CD1c-positive myeloid dendritic cell (primary cell): Measurements from ENCODE around the gene IQGAP2.

Experiments
- DNase-seq: peaks from one replicate; pipeline ENCODE4 v3.0.0-alpha.2; 2016; ENCODE audit errors: extremely low spot score

Gene IQGAP2

DNA sequence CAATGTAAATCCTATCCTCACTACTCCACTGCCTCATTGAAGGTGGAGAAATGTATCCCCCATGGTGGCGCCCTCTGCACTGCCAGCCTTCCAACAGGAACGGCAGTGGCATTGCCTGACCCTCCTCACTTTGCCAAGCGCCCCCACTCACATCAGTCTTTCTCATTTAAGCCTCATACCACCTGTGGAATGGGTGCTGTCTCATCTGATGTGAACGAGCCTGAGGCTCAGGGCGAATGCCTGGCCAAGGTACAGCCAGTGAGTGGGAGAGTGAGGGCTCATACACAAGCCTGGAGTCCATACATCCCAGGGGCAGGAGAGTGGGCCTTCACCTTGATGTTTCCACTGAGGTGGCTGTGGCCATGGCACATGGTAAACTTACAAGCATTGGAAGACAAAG lies 209.9 kb downstream of the IQGAP2 start:
- no peak for DNase-seq

- no peak for DNase-seq
Observed at GRCh38 chr5:76615759-76616158, 212.7 kb downstream of the IQGAP2 start.

GRCh38 chr5:76616206-76616605 lies 213.1 kb downstream of the IQGAP2 start:
- DNase-seq: no peak

DNA sequence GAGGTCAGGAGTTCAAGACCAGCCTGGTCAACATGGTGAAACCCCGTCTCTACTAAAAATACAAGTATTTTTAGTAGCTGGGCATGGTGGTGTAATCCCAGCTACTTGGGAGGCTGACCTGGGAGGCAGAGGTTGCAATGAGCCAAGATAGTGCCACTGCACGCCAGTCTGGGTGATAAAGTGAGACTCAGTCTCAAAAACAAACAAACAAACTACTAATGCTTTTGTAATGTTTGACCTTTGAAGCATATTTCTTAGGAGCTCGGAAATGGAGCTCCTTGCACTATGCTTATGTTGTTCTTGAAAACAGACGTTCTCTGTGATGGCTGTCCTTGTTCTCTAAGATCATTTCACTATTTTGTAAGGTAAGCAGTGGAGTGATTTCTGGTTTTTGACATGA lies 214.1 kb downstream of the IQGAP2 start:
- no peak for DNase-seq

DNA sequence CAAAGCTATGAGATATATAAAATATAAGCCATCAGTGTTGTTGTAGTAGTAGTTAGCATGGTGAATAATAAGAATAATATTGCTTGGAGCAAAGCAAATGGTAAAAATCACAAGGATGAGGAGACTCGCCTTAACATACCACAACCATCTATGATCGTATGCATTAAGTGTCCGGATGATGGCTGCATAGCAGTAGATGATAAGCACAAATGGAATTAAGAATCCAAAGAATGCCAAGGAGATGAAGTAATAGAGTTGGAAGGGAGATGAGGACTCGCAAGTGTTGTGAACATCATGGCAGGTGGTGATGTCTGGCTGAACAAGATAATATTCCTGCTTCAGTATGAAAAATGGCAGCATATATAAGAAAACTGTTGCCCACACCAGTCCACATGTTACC lies 214.6 kb downstream of the IQGAP2 start:
- DNase-seq: no peak

DNA sequence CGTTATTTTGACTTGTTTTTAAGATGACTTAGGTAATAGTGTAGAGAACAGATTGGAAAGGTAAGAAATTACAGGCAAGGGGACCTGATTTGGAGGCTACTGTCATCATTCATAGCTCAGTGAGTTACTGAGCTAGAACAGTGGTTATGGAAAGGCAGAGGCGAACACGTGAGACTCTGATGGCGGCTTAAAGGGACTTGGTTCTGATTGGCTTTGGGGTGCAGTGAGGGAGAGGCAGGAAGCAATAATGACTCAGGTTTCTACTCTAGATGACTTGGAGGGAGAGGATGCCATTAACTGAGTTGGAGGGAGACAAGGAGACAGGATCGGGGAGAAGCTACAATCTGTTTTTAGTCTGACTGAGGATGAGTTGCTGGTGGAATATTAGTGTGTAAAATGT lies 217.1 kb downstream of the IQGAP2 start:
- DNase-seq: no peak

GRCh38 chr5:76622076-76622475 lies 219.0 kb downstream of the IQGAP2 start:
- DNase-seq: no peak

GRCh38 chr5:76622973-76623596 lies 220.0 kb downstream of the IQGAP2 start, which contains the start of gene F2RL2:
Gene F2RL2, minus strand, starts transcription at chr5:76623403. Its CDS starts 173 bp downstream, at chr5:76623230.
- no peak for DNase-seq

DNA sequence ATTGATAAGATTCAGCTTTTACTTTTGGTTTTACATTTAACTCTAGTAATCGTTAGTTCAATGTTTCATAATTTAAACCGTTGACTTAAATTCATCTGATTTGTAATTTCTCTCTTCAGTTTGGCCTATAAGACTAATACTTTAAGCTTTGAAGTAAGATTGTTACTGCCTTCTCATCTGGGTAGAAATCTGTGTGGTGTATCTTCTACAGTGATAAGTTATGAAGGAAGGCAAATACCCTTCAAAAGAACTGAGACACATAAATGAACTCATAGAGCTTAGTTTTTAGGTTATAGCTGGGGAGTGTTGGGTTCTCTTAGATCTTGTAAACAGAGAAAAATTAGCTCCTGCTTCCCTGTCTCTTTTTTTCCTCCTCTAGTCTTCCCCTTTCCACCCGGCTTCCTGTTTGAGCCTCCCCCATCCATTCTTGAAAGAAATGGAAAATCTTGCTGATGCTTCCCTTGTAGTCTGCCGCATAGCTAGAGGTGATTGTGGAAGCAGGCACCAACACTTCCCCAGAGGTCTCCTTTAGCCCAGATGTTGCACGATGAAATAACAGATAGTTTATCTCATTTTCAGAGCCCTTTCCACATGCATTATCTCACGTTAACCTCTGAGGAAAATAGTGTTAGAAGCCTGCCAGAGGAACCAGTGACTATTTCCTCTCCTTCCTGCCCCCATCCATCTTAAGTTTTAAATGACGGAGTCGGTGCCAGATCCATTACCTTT lies 222.2 kb downstream of the IQGAP2 start:
- no peak for DNase-seq

- DNase-seq: no peak
Observed at GRCh38 chr5:76626738-76627137, 223.7 kb downstream of the IQGAP2 start.

- DNase-seq: no peak
Observed at GRCh38 chr5:76634661-76635060, 231.6 kb downstream of the IQGAP2 start.

GRCh38 chr5:76637490-76637889 lies 234.4 kb downstream of the IQGAP2 start:
- no peak for DNase-seq

DNA sequence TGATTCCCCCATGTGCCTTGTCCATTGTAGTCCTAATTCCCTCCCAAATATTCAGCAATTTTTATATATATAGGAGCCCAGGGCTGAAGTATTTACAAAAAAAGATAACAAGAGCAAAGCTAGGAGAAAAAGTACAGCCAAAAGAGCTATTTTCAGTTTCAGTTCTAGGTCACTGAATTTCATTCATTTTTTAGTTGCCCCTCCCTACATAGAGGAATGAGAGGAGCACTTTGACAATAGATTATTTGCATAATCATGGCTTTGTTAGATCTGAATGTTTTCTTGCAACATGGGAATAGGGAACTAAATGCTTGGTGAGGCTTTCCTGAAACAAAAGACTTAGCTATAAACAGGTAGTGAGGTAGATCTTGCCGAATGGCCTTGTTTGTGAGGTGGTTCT lies 235.4 kb downstream of the IQGAP2 start:
- peak; percentile 34 for DNase-seq

DNA sequence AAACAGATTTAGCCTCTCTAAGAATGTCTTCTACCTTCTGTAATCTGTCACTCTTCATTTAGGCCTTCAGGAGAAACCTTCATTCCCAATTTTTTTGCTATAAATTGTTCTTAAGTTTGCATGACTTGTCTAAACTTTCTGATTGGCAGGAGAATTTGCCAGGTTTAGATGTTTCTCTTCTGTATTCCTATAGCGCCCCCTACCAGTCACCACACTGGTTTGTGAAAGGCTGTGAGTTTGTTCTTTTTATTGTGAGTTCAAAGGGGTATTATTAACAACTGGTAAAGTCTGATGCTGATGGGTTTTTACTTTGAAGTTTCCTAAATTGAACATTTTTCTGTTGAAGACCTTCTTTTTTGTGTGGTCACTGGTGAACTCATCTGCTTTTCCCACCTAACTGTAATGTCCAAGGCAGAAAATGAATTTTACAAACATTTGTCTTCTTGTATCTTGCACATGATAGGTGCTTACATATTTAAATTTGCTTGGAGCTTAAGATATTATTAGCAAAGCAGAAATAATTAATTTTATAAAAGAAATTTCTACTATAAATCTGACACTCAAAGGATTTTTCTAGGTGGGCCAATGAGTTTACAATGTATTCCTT lies 238.5 kb downstream of the IQGAP2 start:
- DNase-seq: peak; percentile 79

GRCh38 chr5:76642390-76643040 lies 239.4 kb downstream of the IQGAP2 start:
- no peak for DNase-seq

DNA sequence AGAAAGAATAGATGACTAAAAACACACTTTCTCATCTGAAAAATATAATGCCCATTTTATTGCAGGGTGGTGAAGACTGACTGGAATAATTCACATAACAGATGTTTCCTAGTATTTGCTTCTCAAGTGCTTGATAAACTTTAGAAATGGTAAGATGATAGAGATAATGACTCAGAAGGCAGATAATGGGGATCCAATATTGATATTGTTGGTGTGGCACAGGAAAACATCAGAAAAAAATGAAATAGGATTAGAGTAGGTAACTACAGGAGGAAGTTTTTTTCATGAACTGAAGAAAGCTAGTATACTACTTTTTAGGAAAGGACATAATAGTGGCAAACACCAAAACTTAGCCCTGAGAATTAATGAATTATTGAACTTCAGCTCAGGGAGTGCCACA lies 240.3 kb downstream of the IQGAP2 start:
- DNase-seq: no peak

GRCh38 chr5:76649140-76649539 lies 246.1 kb downstream of the IQGAP2 start:
- DNase-seq: no peak

DNA sequence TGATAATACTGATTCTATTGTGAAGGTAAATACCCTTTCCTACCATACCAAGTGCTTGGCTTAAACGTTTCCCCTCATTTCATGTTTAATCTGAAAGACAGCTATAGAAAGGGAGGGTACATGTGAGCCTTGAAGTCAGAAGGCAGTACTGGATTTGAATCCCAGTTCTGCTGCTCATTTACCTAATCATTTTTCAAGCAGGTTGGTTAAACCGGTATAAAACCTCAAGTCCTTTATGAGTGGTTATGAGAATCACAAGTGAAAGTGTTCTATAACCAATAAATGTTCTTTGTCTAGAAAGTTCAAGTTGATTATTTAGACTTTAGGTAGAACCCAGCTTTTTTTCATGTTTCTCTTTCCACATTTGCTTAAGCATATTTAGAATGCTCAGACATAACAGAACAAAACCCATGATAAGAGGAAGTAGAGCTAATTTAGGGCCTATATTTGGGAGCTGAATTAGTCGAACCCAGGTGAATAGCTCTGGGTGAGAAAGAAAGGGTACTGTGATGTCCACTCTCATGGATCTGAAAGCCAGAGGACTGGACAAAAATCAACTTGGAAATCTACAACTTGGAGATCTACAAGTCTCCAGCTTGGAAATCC lies 249.8 kb downstream of the IQGAP2 start:
- no peak for DNase-seq

DNA sequence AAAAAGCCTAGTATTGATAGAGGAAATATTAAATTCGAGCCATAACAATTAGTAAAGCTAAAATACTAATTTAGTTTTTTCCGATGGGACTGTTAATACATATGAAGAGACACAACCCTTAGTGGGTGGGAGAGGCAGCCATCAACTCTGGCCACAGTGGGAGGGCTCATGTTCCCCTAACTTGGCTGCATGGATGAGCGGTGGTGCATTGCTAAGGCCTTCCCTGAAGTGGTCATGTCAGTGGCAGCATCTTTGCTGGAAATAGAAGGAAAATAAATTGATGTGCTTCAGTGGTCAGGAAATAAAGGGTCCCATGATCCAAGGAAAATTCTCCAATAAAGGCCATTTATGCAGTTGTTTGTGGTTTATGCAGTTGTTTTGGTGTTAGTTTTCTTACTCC lies 254.0 kb downstream of the IQGAP2 start:
- DNase-seq: no peak

DNA sequence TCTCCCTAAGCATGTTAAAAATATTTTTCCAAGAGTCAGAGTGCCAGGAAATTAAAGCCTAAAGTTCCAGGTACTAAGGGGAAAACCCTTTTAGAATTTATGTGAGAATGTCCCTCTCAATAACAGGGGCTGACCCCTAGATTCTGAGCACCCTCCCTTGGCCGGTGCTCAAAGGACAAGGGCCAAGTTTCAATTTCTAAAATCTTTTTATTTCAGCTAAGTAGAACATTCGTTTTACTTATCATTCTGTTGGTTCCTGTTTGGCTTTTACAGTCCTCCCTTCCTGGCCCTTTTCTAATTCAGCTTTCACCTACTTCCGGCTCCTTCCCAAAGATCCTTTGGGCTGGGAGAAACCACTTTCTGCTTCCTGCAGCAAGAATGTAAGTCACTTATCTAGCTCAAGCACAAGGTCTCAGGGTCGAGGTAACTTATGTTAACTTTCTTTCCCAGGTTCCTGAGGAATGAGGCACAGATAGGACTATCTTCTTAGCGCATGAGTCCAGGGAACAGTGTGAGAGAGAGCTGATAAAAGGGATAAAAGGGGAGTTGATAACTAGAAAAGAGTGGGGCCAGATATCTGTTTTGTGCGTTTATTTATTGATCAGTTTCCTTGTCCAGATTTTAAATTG lies 254.7 kb downstream of the IQGAP2 start:
- no peak for DNase-seq

GRCh38 chr5:76660360-76660759 lies 257.3 kb downstream of the IQGAP2 start:
- no peak for DNase-seq

DNA sequence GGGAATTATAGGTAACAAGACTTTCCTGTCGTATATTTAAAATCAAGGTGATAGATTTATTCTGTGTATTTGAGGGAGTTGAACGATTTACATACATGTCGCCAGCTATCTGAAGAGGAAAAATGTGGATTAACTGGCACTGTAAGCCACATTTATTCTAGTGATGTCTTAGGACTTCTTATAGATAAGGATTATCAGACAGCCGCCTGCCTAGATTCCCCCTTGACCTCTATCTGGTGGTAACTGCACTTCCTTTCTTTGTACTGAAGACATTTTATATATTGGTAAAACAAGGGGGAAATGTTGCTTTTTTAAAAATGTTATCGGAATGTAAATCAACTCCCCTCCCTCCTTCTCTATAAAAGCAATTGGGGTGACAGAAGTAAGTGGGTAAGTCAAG lies 259.4 kb downstream of the IQGAP2 start:
- DNase-seq: no peak
